Right hindlimb (tissue), 1 donor: ENCODE data around the gene CCDC18.
"Not testable (repeated sequence)": the region's sequence is repeated elsewhere in the genome, so short reads cannot be mapped to it uniquely, and the experiment has no call there.

Experiments used
- DNase-seq: peaks from one replicate; pipeline ENCODE4 v3.0.0-alpha.2; 2018

CCDC18 gene

DNA sequence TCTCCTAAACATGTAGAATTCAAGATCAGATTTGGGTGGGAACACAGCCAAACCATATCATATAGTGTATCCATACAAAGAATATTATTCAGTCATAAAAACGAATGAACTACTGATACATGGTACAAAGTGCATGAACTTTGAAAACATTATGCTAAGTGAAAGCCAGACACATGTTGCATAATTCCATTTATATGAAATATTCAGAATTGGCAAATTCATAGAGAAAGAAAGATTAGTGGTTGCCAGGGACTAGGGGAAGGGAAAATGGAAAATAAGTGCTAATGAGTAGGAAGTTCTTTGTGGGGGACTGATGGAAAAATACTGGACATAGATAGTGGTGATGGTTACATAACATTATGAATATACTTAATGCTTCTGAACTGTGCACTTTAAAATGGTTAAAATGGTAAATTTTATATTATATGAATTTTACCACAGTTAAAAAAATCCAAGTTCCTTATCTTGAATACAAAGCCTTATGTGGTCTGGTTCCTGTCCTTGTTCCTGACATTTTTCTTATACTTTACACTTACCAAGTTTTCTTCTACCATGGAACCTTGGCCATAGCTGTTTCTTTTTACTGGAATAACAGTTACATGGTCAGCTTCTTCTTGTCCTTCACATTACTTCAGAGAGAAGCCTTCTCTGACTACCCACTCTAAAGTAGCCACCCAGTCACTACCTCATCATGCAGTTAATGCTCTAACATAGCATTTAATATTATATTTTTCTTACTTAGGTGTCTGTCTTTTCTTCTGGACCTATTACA lies 64.0 kb downstream of the CCDC18 start:
- no peak for DNase-seq

DNA sequence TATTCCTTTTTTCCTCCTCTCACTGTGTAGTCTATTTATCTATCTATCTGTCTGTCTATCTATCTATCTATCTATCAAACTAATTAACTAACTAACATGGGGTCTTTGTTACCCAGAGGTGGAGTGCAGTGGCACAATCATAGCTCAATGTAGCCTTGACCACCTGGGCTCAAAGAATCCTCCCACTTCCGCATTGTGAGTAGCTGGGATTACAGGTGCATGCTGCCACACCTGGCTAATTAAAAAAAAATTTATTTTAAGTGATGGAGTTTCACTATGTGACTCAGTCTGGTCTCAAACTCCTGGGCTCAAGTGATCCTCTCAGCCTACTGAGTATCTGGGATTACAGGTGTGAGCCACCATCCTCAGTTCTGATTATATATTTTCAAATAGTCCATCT lies 71.4 kb downstream of the CCDC18 start:
- DNase-seq = no peak

DNA sequence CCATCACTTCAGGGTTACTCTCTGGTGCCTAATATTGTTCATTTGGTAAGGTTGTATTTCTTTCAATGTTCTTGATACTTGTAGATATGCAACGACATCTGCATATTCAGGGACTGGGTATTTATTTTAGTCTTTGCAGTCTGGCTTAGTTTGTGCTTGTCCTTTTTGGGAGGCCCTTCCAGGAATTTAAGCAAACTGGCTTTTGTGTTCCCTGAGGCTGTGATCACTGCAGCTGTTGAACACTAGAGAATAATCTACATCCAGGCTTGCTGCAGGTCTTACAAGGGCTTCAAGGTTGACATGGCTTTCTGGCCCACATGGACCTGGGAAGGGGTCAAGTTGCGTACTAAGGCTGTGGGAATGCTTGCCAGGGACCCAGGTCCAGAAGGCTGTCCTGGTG lies 72.1 kb downstream of the CCDC18 start:
- no peak for DNase-seq

DNA sequence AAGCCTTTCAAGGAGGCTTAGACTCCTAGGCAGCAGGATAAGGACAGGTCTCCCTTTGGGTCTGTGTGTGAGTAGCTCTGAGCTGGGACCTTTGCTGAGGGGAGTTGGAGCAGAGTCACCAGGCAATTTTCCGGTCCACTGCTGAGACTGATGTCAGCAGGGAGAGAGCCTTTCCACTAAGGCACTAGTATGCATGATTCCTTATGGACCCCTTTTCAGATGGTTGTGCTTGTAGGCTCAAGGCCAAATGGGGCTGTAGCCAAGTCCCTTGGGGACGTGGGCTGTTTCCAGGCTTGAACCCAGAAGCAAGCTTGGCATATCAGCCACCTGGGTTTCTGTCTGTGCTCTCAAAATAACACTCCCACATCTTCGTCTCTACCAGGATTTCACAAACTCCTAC lies 73.0 kb downstream of the CCDC18 start:
- no peak for DNase-seq

DNA sequence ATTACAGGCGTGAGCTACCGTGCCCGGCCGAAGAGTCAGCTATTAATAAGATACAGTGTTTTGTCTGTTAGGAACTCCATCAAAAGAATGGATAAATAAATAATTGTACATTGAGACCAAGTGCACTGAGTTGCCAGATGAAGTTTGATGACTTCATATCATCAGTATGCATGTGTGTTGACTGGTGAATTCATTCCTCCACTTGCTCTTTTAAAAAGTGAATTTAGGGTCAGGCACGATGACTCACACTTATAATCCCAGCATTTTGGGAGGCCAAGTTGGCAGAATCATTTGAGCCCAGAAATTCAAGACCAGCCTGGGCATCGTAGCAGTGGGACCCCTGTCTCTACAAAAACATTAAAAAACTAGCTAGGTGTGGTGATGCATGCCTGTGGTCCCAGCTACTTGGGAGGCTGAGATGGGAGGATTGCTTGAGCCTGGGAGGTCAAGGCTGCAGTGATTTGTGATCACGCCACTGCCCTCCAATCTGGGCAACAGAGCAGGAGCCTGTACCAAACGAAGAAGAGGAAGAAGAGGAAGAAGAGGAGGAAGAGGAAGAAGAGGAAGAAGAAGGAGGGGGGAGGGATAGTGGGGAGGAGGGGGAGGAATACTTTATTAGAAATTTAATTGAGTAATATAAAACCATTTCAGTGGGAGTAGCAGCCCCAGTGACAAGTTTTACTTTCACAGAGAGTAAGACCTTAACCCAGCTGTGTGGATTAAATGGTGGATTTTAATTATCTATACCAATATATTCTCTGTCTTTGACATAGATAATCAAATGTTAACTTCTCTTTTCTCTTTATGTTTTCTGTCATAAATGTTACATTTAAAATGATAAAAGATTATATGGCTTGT lies 74.9 kb downstream of the CCDC18 start:
- no peak for DNase-seq

DNA sequence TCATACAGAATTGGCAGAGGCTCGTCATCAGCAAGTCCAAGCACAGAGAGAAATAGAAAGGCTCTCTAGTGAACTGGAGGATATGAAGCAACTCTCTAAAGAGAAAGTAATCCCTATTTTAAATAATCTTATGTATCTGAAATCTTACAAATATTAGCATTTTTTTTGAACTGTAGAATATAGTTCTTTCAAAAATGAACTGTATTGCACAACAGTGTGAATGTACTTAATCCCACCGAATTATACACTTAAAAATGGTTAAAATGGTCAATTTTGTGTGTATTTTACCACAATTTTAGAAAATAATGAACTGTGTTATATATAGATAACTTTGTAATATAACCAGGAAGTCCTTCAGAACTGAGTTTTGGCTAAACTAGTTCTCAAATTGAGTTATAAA lies 75.9 kb downstream of the CCDC18 start:
- DNase-seq = no peak

DNA sequence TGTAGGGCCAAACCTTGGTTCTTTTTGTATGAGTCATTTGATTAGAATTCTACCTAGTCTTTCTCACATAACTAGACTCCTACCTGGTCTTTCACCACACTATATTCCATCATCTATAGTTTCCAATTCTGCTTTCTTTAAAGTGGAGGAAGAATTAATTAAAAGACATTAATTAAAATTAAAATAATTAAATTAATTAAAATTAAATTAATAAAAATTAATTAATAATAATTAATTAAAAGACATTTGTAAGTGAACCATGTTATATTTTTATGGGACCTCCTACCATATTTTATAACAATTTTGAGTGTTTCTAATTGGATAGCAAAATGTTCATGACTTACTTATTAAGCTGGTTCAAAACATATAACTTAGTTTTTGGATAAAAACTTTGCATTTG lies 77.4 kb downstream of the CCDC18 start:
- no peak for DNase-seq

DNA sequence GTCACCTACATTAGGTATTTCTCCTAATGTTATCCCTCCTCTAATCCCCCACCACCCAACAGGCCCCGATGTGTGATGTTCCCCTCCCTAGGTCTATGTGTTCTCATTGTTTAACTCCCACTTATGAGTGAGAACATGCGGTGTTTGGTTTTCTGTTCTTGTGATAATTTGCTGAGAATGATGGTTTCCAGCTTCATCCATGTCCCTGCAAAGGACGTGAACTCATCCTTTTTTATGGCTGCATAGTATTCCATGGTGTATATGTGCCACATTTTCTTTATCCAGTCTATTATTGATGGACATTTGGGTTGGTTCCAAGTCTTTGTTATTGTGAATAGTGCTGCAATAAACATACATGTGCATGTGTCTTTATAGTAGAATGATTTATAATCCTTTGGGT lies 80.2 kb downstream of the CCDC18 start:
- DNase-seq = not testable (repeated sequence)

DNA sequence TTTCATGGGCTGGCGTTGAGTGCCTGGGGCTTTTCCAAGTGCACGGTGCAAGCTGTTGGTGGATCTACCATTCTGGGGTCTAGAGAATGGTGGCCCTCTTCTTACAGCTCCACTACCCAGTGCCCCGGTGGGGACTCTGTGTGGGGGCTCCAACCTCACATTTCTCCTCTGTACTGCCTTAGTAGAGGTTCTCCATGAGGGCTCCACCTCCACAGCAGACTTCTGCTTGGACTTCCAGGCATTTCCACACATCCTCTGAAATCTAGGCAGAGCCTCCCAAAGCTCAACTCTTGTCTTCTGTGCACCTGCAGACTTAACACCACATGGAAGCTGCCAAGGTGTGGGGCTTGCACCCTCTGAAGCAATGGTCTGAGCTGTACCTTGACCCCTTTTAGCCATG lies 82.1 kb downstream of the CCDC18 start:
- no peak for DNase-seq

DNA sequence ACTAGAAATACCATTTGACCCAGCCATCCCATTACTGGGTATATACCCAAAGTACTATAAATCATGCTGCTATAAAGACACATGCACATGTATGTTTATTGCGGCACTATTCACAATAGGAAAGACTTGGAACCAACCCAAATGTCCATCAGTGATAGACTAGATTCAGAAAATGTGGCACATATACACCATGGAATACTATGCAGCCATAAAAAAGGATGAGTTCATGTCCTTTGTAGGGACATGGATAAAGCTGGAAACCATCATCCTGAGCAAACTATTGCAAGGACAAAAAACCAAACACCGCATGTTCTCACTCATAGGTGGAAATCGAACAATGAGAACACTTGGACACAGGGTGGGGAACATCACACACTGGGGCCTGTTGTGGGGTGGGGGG lies 88.4 kb downstream of the CCDC18 start:
- DNase-seq = not testable (repeated sequence)

DNA sequence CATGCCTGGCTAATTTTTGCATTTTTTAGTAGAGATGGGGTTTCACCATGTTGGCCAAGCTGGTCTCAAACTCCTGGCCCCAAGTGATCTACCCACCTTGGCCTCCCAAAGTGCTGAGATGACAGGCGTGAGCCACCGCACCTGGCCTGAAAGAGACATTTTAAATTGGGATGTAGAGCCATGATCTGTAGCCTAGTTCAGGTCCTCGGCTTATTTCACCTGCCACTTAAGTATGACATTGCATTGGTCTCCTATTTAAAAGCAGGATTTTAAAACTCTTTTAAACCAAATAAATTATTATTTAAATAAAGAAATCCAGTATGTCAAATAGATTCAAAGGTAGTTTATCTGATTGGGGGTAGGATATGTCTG lies 94.7 kb downstream of the CCDC18 start:
- not testable (repeated sequence) for DNase-seq

DNA sequence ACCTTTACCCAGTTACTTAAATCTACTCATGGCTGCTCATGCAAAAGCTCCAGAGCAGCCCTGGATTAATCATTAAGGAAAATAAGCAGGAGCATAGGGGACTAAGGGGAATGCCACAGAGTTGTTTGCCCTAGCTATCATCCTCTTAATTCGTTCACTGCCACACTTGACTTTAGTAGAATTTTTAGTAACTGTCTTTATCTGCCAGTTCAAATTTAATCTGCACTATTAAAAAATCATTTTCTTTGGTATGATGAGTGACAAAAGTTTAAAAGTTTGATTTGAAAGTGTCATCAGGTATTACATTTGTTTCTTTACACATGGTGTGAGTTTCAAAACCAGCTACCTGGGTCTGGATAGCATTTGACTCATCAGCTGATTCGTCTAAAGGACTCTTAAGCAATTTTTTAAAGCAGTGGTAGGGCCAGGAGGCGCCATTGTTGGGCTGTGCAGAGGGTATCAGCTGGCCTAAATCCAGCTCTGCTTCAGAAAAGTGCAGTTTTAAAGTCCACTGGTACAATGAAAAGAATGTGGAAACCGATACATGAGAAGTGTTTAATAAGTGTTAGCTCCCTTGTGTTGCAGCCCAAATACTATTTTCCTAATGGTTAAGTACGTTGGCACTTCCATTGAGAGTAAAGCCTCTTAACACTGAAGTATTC lies 95.2 kb downstream of the CCDC18 start:
- no peak for DNase-seq

DNA sequence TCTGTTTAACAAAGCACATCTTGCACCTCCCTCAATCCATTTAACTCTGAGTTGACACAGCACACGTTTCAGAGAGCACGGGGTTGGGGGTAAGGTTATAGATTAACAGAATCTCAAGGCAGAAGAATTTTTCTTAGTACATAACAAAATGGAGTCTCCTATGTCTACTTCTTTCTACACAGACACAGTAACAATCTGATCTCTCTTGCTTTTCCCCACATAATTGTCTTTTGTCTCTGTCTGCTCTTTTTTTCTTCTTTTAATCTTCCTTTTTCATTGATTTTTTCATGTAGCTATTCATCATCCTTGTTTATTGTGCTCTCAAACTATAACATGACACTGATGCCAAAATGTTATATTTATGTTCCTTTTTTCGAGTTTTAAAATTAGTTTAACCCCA lies 97.0 kb downstream of the CCDC18 start:
- not testable (repeated sequence) for DNase-seq

DNA sequence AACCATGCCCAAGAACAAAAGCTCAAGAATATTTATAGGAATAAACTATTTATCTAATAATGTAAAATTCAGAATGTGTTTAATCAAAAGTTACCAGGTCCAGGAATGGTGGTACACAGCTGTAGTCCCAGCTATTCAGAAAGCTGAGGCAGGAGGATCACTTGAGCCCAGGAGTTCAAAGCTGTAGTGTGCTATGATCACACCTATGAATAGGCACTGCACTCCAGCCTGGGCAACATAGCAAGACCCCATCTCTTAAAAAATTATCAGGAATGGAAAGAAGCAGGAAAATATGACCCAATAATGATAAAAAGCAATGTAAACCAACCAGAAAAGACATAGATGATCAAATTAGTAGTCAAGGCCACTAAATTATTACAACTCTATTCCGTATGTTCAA lies 103.0 kb downstream of the CCDC18 start:
- DNase-seq = no peak

DNA sequence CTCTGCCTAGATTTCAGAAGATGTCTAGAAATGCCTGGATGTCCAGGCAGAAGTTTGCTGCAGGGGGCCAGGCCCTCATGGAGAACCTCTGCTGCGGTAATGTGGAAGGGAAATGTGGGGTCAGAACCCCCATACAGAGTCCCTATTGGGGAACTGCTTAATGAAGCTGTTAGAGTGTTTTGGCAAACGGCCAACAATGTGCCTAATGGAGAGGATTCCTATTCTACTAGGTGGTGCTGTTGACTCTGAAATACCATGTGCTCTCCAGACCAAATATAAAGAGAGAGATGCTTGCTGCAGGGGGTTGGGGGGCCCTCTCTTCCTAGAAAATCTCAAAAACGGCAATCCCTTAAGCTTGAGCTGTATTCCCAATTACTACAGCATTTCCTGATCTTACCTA lies 108.0 kb downstream of the CCDC18 start:
- no peak for DNase-seq

DNA sequence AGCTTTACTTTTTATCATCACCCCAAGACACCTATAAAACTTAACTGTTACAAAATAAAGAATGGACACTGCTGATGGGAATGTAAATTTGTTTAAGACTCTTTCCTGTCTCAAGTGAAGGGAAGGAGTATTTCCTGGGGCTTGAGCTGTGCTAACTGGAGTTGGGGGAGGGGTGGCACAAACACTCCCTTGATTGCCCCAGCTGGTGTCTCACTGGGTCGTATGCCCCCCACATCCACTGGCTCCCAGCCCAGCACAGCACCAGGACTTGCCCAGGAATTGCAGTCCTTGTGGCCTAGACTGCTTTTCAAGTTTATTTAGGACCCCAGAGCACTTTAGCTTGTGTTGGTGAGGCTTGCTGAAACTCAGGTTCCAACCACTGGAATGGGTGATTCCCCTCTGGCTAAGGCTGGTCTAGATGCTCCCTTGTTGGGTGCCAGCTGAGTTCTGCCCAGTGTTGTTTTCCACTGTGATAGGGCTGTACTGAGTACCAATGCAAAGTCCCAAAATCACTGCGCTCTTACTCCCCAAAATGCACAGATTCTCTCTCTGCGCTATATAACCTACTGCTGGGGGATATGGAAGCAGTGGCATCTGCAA lies 116.1 kb downstream of the CCDC18 start:
- DNase-seq = no peak

DNA sequence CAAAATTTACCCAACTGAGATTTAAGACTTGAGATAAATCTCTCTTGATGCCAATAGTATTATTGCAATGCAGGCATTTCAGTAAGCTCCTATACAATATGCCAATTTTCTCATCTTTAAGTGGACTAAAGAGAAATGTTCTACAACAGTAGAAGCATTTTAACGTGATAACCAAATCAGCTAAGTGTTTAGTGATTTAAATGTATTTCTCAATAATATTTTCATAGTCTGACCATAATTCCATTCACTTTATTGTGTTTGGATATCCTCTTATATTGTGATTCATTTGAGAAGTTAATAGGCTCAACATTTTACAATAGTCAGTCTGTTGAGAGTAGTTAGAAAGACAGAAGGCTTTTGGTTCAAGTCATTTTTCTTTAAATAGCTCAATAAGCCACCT lies 120.6 kb downstream of the CCDC18 start:
- DNase-seq = no peak

DNA sequence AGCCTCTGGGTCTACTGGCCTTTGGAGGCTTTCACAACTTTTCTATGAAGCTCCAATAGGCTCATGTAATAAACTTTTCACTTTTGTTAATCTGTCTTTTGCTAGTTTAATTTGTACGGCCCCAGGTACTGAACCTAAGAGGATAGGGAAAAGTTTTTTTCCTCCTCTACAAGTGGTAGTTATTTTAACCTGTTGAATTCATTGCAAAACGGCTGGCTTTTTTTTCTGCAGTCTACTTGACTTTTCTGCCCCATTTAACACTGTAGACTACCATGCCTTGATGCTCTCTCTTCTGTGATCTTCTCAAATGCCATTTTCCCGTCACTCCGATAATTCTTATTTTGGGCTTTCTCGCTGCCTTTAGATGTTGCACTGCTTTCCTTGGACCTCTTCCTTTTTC lies 121.6 kb downstream of the CCDC18 start:
- DNase-seq = no peak

DNA sequence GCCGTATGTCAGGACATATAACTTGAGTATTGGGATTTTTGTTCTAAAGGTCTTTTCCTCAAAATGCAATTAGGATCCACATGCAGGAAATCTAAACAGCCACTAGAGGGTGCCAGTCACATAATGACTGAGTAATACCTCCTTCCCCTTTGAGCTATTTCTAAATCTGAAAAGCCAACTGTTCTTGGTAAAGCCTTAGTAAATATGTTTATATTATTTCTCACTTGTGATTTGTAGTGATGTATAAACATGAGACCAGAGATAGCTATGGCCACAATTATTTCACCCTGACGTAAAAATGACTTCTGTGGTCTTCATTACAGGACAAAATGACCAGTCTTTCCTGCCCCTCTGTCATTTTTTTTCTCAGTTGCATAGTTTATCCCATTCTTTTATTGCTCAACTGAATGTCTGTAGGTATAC lies 124.2 kb downstream of the CCDC18 start:
- peak; percentile 25 for DNase-seq

DNA sequence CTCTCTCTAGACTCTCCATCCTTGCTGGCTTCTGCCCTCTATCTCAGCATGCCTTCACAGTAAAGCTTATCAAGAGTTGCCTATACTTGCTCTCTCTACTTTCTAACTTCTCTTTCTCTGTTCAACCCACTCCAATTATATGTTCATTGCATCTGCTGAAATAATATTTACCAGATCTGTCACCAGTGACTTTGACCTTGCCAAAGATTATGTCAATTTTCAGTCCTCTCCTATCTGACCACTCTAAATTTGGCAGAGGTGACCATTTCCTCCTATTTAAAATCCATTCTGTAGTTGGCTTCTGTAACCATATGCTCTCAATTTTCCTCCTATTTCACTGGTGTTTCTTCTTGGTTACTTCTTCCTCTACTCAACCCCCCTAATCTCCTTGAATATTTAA lies 126.4 kb downstream of the CCDC18 start:
- no peak for DNase-seq

DNA sequence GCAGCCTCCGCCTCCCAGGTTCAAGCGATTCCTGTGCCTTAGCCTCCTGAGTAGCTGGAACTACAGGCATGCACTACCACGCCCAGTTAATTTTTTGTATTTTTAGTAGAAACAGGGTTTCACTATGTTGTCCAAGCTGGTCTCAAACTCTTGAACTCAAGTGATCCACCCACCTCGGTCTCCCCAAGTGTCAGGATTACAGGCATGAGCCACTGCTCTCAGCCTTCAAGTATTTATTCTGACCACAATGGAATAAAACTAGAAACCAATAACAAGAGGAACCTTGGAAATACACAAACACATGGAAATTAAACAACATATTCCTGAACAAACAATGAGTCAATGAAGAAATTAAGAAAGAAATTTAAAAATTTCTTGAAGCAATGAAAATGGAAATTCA lies 132.5 kb downstream of the CCDC18 start:
- DNase-seq = no peak

DNA sequence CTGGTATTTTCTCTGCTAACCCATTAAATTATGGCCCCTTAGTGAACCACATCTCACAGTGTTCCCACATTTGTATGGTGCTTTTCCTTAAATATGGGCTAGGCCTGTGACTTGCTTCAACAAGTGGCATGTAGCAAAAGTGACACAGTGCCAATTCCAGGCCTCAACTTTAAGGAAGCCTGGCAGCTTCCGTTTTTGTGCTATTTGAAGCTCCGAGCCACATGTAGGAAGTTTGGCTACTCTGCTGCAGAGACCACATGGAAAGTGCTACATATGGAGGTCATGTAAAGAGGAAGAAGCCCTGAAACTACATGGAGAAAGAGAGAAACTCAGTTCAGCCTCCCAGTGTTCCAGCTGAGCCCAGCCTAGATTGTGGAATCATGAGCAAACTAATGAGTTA lies 136.7 kb downstream of the CCDC18 start:
- DNase-seq = peak; percentile 24

DNA sequence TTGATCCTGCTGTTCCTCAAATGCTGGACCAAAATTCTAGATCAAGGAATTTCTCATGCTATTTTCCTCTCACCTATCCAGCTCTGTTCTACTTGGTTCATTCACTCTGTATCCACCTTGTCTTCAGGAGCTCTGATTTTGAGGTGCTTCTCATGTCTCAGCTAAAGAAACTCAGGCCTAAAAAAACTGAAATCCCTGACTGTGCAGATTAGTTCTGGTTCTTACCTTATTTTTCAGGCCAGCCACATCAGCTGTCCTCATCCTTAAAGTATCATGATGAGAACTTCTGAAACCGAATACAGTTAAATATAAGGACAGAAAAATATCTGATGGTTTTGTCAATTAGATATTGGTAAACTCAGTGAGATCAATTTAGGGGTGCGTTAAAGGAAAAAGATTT lies 137.4 kb downstream of the CCDC18 start:
- DNase-seq = no peak
